HepG2 (cell line): ENCODE data around the gene ADAMTS17.

Source experiments
- CTCF ChIP-seq: sonication (generic); formaldehyde crosslinking; IDR thresholded peaks from 2 replicates; pipeline ENCODE4 v1.5.0; 2020; ENCODE audit warnings: mild to moderate bottlenecking, missing genetic modification reagents, moderate library complexity
- EP300 ChIP-seq, 3 experiments: sonication (generic) in 1 of 3; formaldehyde crosslinking in 1 of 3; IDR thresholded peaks; 2 replicates each; pipeline versions ENCODE4 v1.5.1 to v1.6.1; 2011 to 2020; ENCODE audit warnings: low read depth in 2 of 3, low read length in 2 of 3, borderline replicate concordance in 1 of 3, improper control_type of control experiment in 1 of 3, mild to moderate bottlenecking in 1 of 3, missing genetic modification reagents in 1 of 3, moderate library complexity in 1 of 3
- TARDBP ChIP-seq: sonication (generic); formaldehyde crosslinking; IDR thresholded peaks from 2 replicates; pipeline ENCODE4 v1.8.0; 2022; ENCODE audit warnings: mild to moderate bottlenecking, missing genetic modification reagents
- TF ChIP-seq, protein P1 (sequence below), 2 experiments: IDR thresholded peaks; 2 replicates each; pipeline ENCODE4 v1.6.1; 2011 to 2012; ENCODE audit warnings: low read length in 2 of 2, borderline replicate concordance in 1 of 2, low read depth in 1 of 2, mild to moderate bottlenecking in 1 of 2, moderate library complexity in 1 of 2

- TF ChIP-seq TARDBP (CRISPR knock-in tag) (no peak), EP300 (IDR thresholded peaks at IDR 0.05; ENCODE audit: low read depth in 2 of 2, low read length in 2 of 2) (no peak), EP300 (CRISPR knock-in tag; IDR thresholded peaks at IDR 0.05; ENCODE audit: borderline replicate concordance) (no peak), CTCF (CRISPR knock-in tag) (no peak)
- TF ChIP-seq, protein P1, sequence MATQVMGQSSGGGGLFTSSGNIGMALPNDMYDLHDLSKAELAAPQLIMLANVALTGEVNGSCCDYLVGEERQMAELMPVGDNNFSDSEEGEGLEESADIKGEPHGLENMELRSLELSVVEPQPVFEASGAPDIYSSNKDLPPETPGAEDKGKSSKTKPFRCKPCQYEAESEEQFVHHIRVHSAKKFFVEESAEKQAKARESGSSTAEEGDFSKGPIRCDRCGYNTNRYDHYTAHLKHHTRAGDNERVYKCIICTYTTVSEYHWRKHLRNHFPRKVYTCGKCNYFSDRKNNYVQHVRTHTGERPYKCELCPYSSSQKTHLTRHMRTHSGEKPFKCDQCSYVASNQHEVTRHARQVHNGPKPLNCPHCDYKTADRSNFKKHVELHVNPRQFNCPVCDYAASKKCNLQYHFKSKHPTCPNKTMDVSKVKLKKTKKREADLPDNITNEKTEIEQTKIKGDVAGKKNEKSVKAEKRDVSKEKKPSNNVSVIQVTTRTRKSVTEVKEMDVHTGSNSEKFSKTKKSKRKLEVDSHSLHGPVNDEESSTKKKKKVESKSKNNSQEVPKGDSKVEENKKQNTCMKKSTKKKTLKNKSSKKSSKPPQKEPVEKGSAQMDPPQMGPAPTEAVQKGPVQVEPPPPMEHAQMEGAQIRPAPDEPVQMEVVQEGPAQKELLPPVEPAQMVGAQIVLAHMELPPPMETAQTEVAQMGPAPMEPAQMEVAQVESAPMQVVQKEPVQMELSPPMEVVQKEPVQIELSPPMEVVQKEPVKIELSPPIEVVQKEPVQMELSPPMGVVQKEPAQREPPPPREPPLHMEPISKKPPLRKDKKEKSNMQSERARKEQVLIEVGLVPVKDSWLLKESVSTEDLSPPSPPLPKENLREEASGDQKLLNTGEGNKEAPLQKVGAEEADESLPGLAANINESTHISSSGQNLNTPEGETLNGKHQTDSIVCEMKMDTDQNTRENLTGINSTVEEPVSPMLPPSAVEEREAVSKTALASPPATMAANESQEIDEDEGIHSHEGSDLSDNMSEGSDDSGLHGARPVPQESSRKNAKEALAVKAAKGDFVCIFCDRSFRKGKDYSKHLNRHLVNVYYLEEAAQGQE (IDR thresholded peaks at IDR 0.05; ENCODE audit: borderline replicate concordance in 1 of 2, low read depth in 1 of 2, low read length in 2 of 2) = no peak
Observed at GRCh38 chr15:99963096-99963825, 378.5 kb downstream of the ADAMTS17 start.
